Lung microvascular endothelial cell (primary cell): ENCODE data around the gene YEATS2. TPM values are rescaled to one million over a fixed set of nuclear protein-coding genes. Genes with fewer than 3 reads are reported as not detected.

Experiments used
- DNase-seq, 2 donors: peaks; one replicate each; pipeline versions ENCODE4 v3.0.0 to v3.0.0-alpha.2; 2010; ENCODE audit warnings: low read depth in 2 of 2
- total RNA-seq: library from RNA; depleted of rRNA; stranded (reverse); fragments of >200 nt; gene quantifications from 2 replicates; pipeline ENCODE4 v1.2.1, GENCODE V29; 2014

The YEATS2 gene
- total RNA-seq, 1 donor from 2014 or later, result 32.1 TPM

DNA sequence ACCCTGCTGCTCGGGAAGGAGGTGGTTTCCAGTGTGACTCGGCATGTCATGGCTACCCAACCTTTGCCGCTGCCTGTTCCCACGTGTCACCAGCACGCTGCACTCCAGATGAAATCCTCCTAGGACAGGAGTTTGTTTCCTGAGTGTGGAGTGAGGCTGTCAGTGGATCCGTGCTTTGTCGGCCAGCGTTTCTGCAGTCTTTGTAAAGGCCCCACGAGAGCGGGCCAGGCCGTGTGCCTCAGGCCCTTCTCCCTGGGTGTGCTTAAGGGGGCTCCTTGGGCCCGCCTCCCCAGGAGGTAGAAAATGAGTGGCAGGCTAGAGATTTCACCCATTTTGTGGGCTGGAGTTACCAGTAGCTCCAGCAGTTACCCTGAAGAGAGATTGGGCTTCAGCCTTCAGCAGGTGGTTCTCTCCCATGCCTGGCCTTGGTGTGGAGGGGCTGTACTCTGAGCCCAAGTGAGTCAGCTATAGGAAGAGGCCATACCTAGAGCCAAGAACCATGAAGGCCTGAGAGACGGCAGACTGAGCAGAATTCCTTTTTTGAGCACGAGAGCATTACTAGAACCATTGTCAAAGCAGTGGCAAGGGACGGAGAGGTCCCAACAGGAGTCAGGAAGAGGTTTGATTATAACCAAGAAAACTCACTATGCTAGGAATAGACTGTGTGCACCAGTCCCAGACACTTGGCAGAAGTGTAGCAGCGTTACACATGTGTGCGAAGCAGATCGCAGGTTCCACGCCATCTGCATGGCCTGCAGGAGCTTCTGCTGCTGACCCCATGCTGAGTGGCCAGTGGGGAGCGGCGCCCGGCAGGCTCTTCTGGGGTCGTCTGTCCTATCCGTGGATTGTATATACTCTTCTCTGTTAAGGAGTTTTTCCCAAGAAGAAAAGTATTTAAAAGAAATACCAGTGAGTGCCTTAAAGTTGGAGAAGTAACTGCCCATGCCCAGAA, 113.3 kb downstream of the YEATS2 start:
- DNase-seq, result no peak

GRCh38 chr3:183811638-183812037, 114.0 kb downstream of the YEATS2 start:
- no peak for DNase-seq

GRCh38 chr3:183812761-183813445, 115.3 kb downstream of the YEATS2 start:
- no peak for DNase-seq

GRCh38 chr3:183814240-183814639, 116.6 kb downstream of the YEATS2 start:
- no peak for DNase-seq

DNA sequence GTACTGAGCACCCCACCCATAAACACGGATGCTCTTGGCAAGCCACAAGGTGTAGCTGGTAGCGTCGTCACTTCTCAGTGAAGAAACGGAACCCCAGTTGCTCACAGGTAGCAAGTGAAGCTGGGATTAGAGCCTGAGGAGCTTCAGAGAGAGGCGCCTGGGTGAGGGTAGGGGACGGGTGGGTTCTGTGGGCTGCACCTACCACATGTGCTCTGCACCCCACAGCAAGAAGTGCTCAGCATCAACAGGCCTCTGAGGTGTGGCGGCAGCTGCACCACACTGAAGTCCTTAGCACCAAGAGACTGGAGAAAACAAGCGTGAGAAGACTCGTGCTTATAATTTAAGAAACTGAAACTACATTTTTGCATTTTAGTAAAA, 118.0 kb downstream of the YEATS2 start:
- DNase-seq, result no peak

GRCh38 chr3:183815951-183816475, 118.4 kb downstream of the YEATS2 start:
- no peak for DNase-seq

DNA sequence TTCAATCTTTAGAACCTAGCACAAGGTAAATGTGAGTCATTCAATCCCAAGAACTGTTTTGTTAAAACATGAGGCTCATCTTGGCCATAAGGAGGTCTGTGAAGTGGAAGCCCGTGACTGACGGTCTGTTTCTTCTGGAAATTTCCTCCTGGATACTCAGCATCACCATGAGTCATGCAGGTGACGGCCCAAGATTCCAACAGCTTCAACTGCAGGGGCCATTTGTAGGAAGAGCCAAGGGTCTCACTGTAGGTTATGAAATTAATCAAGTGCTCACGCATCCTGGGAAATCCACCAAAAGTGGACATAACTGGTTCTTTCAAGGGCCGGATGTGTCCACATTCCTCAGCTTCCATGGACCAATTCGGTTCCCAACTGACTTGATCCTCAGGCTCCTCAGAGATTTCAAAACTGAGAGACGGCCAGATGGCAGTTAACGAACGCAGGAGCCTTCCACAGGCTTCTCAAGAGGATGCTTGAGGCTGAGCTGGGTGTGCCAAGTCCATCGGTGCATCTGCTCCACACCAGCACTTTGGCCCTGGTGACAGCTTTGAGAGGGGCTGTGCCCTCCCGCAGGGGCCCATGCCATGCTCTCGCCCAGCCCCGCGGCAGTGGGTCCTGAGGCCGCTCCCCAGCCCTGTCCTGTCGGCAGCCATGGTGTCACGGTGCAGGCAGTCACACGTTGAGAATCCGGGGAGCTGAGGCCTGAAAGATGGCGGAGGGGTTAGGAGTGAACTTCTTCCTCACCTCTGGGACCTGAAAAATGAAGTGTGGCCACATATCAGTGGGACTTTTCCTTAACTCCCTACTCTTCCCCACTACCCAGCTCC, 119.3 kb downstream of the YEATS2 start:
- no peak for DNase-seq

- DNase-seq, result no peak
Measured at GRCh38 chr3:183817639-183818038, 120.0 kb downstream of the YEATS2 start.

DNA sequence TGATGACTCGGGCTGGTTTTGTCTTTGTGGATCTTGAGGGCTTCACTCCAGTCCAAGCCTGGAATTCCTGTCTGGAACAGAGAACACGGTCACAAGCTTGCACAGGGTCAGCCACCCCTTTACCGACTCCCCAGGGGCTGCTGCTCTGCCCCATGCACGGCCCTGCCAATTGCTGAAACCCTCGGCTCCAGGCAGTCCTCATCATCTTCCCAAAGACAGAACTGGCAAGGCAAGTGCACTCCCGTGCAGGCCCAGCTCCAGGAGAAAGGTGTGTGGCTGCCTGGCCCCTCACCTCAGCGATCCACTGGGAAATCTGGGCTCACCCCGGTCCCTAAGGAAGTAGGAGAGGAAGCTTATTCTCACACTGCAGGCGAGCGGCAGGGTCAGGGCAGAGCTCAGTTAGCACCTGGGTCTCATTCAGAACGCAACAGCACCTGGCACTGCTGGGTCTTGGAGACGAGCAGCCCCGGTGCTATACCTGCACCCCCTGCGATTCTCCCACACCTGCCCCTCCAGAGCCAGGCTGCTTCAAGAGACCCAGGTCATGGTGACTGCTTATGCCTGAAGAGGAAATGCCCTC, 120.5 kb downstream of the YEATS2 start:
- DNase-seq, result no peak

GRCh38 chr3:183818706-183819624, 121.4 kb downstream of the YEATS2 start:
- no peak for DNase-seq

GRCh38 chr3:183819831-183820230, 122.2 kb downstream of the YEATS2 start:
- DNase-seq, result no peak

DNA sequence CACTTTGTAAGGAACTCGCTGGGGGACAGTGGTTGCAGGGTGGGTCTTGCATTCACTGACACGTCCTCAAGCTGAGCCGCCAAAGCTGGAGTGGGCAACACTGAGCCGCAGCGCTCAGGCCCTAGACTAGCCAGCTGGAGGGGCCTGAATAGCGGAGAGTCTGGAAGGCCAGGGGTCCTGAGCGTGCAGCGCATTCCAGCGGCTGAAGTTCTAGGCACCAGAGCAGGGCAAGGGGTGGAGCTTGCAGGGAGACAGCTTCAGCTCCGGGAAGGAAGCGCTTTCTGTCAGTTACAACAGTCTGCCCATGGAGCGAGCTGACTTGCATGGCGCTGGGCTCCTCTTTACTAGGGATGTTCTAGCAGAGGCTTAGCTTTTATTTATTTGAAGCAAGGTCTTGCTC, 125.0 kb downstream of the YEATS2 start:
- DNase-seq, result no peak

GRCh38 chr3:183823963-183824362, 126.4 kb downstream of the YEATS2 start:
- DNase-seq, result no peak

GRCh38 chr3:183824761-183825455, 127.3 kb downstream of the YEATS2 start:
- DNase-seq, result peak; percentile 16 to 24

- DNase-seq, result peak; percentile 36 to 50
Measured at GRCh38 chr3:183825456-183826161, 128.0 kb downstream of the YEATS2 start, which contains the start of gene MAP6D1. MAP6D1 (minus strand) TSS chr3:183825577; CDS start chr3:183825547, 30 bp downstream.

- DNase-seq, result peak in 1 of 2 donors; percentile 18
Measured at GRCh38 chr3:183826448-183827250, 129.1 kb downstream of the YEATS2 start.

DNA sequence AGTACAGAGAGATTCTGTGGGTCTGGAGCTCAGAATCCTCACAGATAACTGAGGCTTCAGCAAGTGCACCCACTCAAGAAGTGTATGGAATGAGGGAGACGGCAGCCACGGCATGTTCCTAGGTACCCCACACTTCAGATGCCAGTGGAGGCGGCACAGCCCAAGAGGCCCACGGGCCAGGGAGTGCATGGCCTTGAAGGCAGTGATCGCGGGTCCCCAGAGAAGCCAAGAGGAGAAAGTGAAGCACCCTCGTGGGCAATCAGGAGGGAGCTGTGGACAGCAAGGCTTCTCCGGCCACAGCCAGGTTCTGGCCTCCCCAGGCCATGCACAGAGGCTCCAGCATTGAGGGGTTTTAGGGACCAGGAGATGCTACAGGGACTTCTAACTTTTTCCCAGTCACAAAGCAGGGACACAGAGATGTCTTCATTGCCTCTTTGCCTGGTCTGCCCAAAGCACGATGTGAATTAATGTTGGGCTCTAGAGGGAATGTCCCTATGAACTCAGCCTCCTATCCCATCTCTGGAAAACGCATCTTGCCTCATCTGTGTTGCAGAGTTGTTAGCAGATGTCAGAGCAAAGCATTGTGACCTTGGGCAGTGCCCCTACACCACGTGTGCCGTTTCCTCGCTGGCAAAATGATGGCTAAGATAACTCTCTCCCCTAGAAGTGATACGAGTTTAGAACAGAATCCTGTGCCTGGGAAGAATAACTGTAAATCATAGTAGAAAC, 130.4 kb downstream of the YEATS2 start:
- no peak for DNase-seq
